Stimulated activated CD4-positive, alpha-beta T cell treated with anti-CD3 and anti-CD28 coated beads, Interleukin-2, amount 100 ng/mL, for 4 hours (primary cell): Measurements from ENCODE around the gene OSBPL1A.

Experiments used
- DNase-seq: peaks from one replicate; pipeline ENCODE4 v3.0.0-alpha.2; 2020; ENCODE audit warnings: low read depth

Gene OSBPL1A

DNA sequence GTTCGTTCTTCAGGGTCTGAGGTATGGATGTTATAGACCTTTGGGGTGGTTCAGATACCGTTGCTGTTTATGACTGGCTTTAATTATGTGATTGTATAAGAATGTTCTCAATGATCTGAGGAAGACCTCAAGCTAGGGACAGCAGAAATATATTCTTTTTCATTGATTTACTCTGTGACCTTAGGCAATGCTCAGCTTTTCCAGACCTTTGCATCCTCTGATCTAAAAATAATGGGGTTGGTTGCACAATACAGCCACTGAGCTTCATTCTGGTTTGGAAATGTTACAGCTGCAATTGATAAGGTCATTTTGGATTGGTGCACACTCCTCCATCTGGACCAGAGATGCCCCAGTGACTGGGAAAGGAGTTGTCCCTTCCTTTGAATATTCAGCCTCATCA is 276.0 kb downstream of the OSBPL1A start:
- no peak for DNase-seq

DNA sequence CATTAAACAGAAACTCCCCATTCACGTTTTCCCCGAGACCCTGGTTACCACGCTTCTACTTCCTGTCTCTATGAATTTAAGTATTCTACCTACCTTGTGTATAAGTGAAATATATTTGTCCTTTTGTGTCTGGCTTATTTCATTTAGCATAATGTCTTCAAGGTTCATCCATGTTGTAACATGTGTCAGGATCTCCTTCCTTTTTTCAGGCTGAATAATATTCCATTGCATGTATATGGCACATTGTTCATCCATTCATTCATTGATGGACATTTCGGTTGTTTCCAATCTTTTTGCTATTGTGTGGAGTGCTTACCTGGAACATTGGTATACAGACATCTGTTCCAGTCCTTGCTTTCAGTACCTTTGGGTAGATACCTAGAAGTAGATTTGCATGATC is 276.9 kb downstream of the OSBPL1A start:
- DNase-seq: no peak

DNA sequence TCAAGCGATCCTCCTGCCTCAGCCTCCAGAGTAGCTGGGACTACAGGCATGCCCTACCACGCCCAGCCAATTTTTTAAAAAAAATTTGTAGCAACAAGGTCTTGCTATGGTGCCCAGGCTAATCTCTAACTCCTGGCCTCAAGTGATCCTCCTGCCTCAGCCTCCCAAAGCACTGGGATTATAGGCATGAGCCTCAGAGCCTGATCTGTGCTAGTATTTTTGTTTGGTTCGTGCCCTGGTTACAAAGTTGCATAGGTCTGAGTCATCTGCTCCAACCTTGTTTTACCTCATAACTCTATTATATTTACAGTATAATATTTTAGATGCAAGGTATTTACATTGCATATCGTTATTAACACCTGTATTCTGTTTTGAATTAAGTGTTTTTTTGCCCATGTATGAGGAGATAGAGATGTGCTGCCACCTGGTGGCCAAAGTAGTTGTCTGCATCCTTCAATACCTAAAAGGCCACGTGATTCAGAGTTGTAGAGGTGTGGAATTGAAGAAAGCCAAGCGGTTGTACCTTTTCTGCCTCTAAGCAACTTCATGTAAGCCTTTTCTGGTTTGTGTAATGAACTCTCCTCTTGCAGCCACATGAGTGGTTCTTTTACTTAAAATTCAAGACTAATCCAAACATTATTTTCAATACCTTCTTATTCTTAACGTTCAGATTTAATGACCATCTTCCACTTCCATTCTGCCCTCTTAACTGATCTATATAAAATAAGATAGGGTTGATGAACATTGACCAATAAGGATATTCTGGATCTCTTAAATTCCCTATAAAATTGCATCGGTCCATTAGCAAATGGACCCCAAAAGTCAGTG is 278.7 kb downstream of the OSBPL1A start:
- peak; percentile 64 for DNase-seq

DNA sequence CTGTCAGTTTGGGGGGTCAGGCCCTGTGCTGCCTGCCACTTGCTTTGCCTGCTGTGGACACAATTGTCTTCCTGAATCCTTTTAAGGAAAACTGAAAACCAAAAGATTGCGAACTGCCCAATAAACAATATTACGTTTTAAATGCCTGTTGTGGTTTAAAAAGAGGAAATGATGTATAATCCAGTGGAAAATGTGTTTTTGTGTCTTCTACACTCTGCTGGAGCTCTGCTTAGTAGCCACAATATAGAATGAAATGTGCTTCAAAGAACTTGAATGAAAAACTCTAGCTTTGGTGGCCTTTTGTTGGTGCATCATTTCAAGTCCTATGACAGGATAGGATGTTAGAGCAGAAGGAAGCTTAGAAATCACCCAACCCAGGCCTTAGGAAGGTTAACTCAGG is 282.0 kb downstream of the OSBPL1A start:
- DNase-seq: no peak

DNA sequence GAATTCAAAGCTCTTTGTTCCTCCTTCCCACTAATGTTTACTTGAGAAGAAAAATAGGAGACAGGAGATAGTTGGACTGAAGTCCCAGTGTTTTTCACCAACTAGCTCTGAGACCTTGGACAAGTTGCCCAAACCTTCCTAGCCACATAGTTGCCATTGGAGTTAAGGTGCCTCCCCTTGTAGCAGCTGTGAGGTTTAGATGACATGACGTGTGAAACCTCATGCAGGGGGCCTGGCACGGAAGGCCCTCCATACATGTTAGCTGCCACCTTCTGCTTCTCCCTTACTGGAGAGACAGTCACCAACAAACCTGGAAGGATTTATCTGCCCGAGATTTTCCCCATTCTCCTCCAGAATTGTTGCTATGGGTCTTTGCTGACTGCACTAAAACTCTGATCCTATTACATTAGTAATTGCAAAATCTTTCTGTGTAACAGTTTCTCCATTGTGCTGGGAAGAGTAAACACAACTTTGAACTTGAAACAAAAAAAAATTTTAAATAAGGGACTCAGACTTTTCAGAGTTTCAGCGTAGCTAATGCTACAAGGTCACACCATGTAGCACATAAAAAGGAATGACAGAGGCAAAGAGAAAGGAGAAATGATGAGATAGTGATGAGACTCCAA is 282.6 kb downstream of the OSBPL1A start:
- DNase-seq: no peak

DNA sequence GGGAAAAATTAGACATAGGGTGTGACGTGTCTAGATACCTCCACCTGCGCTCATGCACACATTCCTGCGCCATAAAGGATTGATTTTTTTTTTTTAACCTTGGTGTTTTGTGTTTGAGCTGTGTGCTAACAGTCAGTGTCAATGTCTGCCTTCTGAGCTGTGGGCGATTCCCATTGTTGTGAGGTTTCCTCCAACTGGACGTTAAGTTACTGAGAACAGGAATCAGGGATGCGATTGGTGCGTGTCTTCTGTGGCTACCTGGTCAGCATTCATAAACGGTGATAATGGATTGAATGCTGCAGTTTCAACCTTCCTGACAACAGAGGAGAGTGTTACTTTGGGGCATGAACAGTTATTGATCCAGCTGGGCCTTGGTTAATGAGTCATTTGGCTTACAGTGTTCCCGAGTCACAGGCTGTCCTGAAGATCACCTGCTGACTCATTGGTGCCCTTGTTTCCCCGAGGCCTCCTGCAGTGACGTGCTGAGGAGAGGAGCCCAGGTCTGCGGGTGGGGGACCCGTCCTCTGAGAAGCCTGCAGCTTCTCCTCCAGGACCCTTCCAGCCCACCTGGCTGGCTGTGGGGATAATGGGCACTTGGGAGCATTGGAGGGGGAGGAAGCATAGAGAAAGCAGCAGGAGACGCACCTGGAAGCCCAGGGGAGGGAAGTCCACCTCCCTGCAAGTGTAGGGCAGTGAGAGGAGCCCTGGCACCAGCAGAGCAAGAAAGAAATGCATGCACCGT is 284.6 kb downstream of the OSBPL1A start:
- DNase-seq: no peak

DNA sequence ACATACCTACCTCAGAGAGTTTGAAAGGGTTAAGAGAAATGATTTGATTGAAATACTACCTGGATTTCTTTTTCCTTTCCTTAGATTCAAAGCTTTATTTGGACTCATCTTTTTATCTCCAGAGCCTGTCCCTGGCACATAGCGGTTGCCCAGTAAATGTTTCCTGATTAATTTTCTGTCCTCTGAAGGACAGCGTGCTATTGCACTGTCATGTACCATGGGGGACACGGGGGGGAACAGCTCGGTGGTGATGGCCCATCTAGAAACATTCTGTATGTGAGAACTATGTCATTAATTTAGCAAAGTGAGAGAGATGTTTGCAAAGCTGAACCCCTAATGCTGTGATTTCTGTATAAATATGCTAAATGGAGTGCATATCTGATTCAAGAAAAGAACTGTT is 285.2 kb downstream of the OSBPL1A start:
- no peak for DNase-seq
